ENCODE results near the gene SIGLEC1.

GRCh38 chr20:3751675-3752385 lies 39.4 kb upstream of the SIGLEC1 start:
- TF ChIP-seq CTCF (IDR thresholded peaks at IDR 0.05) (no peak), POLR2A (IDR thresholded peaks at IDR 0.05) (no peak)
